Rectal smooth muscle tissue (tissue), 1 donor: ENCODE data around the gene AKAP6.

Experiments
- H3K27ac ChIP-seq: one replicate; pipeline ENCODE4 v1.7.0; 2013; ENCODE audit warnings: low read depth, low read length, inconsistent platforms
- H3K27me3 ChIP-seq: one replicate; pipeline ENCODE4 v1.7.0; 2013; ENCODE audit warnings: low read length; ENCODE audit not compliant: control insufficient read depth, insufficient read depth
- H3K36me3 ChIP-seq: one replicate; pipeline ENCODE4 v1.7.0; 2013; ENCODE audit warnings: low read length; ENCODE audit not compliant: control insufficient read depth, insufficient read depth
- H3K4me1 ChIP-seq: one replicate; pipeline ENCODE4 v1.7.0; 2013; ENCODE audit warnings: low read length; ENCODE audit not compliant: control insufficient read depth, insufficient read depth
- H3K4me3 ChIP-seq: one replicate; pipeline ENCODE4 v1.7.0; 2013; ENCODE audit warnings: low read length
- H3K9ac ChIP-seq: one replicate; pipeline ENCODE4 v1.7.0; 2013; ENCODE audit warnings: low read length

The AKAP6 gene

DNA sequence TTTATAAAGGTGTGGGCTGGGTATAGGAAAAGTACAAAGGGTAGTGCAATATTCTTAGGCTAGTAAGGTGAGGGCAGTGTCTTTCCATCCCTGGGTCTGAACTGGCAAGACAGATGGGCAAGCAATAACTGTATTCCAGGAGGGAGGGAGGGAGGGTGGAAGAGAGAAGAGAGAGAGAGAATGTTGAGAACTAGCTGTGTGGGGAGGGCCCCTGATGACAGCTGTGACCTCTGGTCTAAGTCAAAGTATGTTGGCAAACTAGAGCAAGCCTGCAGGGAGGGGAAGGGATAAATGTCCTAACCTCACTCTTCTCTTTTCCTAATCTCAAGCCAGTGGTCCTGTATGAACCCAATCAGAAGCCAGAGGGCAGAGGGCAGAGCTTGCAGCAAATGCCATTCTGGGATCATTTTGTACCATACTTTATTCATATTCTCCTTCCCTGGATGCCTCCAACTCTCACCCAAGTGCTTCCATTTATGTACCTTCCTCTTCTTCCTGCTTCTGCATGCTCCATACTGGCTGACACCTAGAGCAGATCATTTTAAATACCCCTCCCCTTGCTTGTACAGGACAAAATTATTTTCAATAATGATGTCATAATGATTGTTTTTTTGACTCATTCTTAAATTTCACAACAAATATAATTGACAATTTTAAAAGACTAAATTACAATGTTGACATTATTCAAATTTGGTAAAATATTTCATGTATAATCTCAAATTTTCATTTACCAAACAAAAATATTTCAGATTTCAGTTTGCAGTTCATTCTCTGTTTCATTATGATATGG lies 75.9 kb downstream of the AKAP6 start:
- H3K4me3 ChIP-seq = no peak overlapping the region
- H3K9ac ChIP-seq = no peak overlapping the region
- H3K27ac ChIP-seq = no peak overlapping the region
- H3K36me3 ChIP-seq = no peaks in the 10 kb centered on the region
- peaks cover 12% of the 10 kb centered on the region for H3K4me1 ChIP-seq
- no peaks in the 10 kb centered on the region for H3K27me3 ChIP-seq

DNA sequence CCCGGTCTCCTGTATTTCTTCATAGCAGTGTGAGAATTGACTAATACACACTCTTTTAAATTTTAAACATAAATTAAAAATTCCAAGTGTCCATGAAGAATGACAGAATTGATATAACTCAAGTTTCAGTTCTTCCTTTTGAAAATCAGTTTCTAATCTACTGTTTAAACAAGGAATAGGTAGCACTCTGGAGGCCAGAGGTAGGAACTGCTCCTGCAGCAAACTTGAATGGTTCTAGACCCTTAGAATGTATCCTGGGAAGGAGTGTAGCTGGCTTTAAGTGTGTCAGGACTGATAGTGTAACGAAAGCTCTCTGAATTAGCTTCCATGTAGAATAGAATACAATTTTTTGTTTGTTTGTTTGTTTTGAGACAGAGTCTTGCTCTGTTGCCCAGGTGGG lies 76.8 kb downstream of the AKAP6 start:
- no peak overlapping the region for H3K27ac ChIP-seq
- H3K27me3 ChIP-seq = no peaks in the 10 kb centered on the region
- H3K36me3 ChIP-seq = no peaks in the 10 kb centered on the region
- peaks cover 12% of the 10 kb centered on the region for H3K4me1 ChIP-seq
- H3K9ac ChIP-seq = no peak overlapping the region
- H3K4me3 ChIP-seq = no peak overlapping the region

DNA sequence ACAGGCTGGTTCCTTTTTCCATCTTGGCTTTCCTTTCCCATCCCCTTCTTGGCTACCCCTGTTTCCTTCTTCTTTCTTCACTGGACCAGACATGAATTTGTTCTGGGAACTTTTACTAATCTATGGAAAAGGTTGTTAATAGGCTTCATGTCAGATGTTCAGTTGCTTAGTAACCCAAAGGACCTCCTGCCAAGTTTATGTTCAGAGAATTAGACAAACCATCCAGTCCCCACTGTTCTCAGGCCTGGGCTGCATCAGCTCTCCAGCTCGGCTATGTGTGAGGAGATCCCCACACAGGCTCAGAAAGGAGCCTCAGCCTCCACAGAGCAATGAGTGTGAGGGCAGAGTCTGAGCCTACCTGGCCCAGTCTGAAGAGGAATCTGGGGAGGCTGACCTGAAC lies 78.0 kb downstream of the AKAP6 start:
- Histone ChIP-seq H3K27ac (peak overlapping the region; percentile 74), H3K27me3 (no peaks in the 10 kb centered on the region), H3K9ac (no peak overlapping the region), H3K4me3 (no peak overlapping the region), H3K4me1 (peaks cover 12% of the 10 kb centered on the region), H3K36me3 (no peaks in the 10 kb centered on the region)

DNA sequence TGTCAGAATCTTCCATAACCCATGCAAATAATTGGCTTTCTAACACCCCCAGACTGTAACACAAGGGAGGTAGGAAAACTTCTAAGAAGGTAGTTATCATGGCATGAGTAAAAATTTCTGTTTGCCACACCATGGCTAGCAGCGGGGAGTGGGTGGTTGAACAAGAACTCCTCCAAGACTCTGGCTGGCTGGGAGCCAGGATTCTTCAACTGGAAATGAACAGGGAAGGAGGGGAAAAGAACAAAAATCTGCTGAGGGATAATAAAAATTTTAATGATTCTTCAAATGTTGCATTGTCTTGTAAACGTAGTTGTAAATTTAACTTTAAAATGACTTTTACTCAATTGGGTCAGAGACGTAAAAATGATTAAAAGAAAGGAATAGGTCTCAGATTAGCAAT lies 78.9 kb downstream of the AKAP6 start:
- peak overlapping the region; percentile 74 for H3K27ac ChIP-seq

DNA sequence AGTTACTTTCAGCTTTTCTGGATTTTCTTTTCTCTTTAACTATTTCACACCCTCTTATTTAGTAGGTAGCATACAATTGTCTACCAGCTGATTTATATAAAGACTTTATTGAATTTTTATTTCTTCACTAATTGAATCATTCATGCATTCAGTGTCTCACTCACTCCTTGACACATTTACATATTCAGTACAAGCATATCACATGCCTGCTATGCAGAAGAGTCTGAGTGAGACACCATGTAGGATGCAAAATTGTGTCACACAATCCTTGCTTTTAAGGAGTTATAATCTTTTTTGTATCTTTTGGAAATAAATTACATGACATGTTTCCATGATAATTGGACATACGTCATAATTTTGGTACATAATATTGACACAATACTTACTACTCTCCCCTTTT lies 83.0 kb downstream of the AKAP6 start:
- Histone ChIP-seq H3K36me3 (no peaks in the 10 kb centered on the region), H3K9ac (no peak overlapping the region), H3K4me1 (peaks cover 22% of the 10 kb centered on the region), H3K4me3 (no peak overlapping the region), H3K27ac (no peak overlapping the region), H3K27me3 (no peaks in the 10 kb centered on the region)

More for the DNA sequence above, 78.9 kb downstream of the AKAP6 start:
- no peaks in the 10 kb centered on the region for H3K27me3 ChIP-seq
- peaks cover 12% of the 10 kb centered on the region for H3K4me1 ChIP-seq
- H3K4me3 ChIP-seq = no peak overlapping the region
- no peaks in the 10 kb centered on the region for H3K36me3 ChIP-seq
- no peak overlapping the region for H3K9ac ChIP-seq

DNA sequence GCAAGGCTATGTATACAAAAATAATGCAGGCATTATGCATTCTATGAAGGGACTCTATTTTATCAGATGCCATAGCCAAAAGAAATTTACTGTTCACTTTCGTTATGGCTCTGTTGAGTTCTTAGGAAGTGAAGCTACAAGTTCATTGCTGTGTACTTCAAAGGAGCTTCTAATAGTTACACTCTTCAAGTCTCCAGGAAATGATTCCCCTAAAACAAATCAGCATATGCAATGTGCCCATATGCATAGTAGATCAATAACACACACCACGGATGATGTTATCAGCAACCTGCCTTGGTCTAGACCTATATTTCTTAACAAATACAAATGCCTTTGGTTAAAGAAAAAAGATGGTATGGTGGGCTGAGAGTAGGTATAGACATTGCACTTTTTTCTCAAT lies 83.4 kb downstream of the AKAP6 start:
- Histone ChIP-seq H3K4me1 (peaks cover 21% of the 10 kb centered on the region), H3K9ac (no peak overlapping the region), H3K36me3 (no peaks in the 10 kb centered on the region), H3K27ac (no peak overlapping the region), H3K4me3 (no peak overlapping the region), H3K27me3 (no peaks in the 10 kb centered on the region)

DNA sequence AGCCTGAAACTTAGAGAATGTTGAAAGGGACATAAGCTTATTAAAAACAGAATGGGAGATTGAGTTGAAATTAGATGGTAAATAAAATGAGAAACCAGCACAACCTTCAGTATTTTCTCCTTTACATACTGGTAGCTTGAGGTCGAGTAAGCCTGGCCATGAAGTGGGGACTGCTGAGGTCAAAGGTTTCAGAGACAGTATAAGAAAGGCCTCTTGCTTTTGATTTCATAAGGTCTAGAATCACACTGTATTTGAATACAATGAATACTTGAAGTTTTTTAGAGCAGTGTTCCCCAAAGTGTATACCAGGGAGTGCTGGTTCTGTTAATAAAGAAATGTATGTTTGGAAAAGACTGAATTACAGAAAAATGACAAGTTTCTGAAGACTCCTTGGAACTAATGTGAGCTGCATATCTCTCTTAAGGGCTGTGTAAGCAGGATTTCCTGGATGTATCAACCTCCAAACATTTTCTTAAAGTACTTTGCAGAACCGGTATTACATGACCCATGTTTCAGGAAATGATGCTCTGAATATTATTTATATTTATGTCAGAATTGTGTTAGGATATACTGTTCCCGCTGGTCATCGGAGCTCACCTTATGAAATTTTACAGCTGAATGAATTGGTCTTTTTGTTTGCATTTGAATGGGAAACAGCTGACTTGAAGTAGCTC lies 85.0 kb downstream of the AKAP6 start:
- H3K9ac ChIP-seq = no peak overlapping the region
- H3K4me3 ChIP-seq = no peak overlapping the region
- H3K27me3 ChIP-seq = no peaks in the 10 kb centered on the region
- no peaks in the 10 kb centered on the region for H3K36me3 ChIP-seq
- peaks cover 22% of the 10 kb centered on the region for H3K4me1 ChIP-seq
- no peak overlapping the region for H3K27ac ChIP-seq

DNA sequence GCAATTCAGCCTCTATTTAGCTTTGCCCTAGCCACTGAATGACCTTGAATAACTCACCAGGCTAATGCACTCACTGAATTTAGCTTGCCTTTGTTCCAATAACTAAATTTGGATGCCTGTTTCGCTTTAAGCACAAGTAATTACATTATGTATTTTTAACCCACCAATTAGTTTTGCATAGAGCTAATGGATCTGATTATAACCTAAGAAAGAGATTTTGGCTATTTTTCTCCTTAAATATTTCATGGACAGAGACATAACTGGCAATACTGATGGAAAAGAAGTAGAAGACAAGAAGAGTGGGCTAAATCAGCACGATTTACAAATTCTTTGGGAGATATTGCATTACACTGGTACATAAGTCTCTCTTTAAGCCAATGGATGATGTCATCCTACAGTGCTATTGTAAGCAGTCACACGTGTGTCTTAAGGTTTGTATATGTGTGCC lies 85.7 kb downstream of the AKAP6 start:
- H3K27ac ChIP-seq = peak overlapping the region; percentile 13

DNA sequence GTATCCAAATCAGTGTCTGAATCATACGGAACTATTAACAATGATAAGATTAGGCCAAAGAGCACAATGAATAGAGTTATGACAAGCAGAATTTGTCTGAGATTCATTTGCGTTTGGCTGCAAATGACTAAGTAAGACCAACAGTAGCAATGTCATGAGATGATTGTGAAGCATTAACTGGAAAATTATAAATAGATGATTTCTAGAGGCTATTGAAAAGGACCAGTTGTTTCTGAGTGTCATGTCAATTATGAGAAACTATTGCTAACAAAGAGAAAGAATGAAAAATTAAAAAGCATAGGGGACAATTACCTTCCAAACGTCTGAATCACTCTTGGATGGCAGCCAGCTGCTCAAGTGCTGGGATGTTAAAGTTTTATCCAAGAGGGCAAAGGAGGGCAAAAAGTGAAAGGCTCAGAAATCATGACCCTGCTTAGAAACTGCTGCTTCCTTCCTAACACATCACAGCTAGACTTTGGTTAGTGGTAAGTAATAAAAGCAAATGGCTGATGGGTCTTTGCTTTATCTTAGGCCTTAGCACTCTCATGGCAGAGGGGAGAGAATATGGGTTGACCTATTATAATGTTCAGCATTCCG lies 89.0 kb downstream of the AKAP6 start:
- Histone ChIP-seq H3K9ac (no peak overlapping the region), H3K27me3 (no peaks in the 10 kb centered on the region), H3K27ac (peak overlapping the region; percentile 75), H3K4me1 (peaks cover 22% of the 10 kb centered on the region), H3K4me3 (no peak overlapping the region), H3K36me3 (no peaks in the 10 kb centered on the region)

More for the DNA sequence above, 85.7 kb downstream of the AKAP6 start:
- Histone ChIP-seq H3K4me3 (no peak overlapping the region), H3K27me3 (no peaks in the 10 kb centered on the region), H3K36me3 (no peaks in the 10 kb centered on the region), H3K4me1 (peaks cover 22% of the 10 kb centered on the region), H3K9ac (no peak overlapping the region)

DNA sequence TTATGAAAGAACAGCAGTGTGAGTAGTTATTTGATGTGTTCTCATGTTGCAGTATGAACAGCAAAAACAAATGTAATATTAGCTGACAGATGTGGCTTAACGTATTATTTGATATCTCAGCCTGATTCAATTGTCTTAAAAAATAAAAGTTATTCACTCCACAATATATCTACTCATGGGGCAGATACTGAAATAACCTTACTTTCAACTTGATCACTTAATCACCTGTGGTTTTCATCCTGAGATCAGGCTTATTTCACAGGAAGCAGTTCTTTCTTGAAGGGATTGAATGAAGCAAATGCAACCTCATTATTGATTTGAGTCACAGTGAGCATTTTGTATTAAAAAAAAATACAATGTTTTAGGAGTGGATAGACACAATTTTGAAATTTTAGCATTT lies 90.3 kb downstream of the AKAP6 start:
- H3K9ac ChIP-seq = no peak overlapping the region
- H3K4me3 ChIP-seq = no peak overlapping the region
- no peak overlapping the region for H3K27ac ChIP-seq
- peaks cover 19% of the 10 kb centered on the region for H3K4me1 ChIP-seq
- H3K27me3 ChIP-seq = no peaks in the 10 kb centered on the region
- no peaks in the 10 kb centered on the region for H3K36me3 ChIP-seq

DNA sequence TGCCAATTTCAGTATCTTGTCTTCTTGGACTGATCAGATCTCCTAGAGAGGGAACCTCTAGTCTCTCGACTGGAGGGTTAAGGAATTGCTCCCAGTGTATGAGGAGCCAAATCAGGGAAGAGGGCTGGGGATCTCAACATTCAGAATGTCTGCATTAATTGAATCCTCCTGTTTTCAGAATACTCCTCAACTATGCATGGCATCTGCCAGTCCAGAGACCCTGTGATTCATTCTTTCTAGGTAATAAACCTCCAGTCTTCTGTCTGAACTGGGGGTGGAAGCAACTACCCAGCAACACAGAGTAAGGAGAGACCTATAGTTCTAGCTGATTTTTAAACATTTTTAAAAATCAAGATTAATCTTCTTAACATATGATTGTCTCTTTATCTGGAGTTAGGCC lies 92.7 kb downstream of the AKAP6 start:
- Histone ChIP-seq H3K36me3 (no peaks in the 10 kb centered on the region), H3K27ac (no peak overlapping the region), H3K4me3 (no peak overlapping the region), H3K9ac (no peak overlapping the region), H3K4me1 (peaks cover 14% of the 10 kb centered on the region), H3K27me3 (no peaks in the 10 kb centered on the region)

DNA sequence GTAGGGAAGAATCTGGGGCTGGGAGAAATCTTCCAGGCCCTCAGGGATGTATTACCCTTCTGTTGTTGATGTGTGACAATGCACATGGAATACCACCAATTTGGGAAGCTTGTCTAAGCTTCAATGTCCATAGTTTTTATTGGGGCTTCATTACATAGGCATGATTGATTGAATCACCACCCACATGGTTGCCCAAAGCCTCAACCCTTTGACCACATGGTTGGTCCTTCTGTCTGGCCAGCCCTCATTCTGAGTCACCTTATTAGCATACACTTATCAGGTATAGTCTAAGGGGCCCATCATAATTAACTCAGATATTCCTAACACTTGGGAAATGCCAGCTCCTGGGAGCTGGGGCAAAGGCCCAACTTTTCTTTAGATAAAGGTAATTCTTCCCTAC lies 93.3 kb downstream of the AKAP6 start:
- Histone ChIP-seq H3K27ac (no peak overlapping the region), H3K36me3 (no peaks in the 10 kb centered on the region), H3K27me3 (no peaks in the 10 kb centered on the region), H3K4me1 (peaks cover 15% of the 10 kb centered on the region), H3K9ac (no peak overlapping the region), H3K4me3 (no peak overlapping the region)
